Fibroblast of skin of left biceps (primary cell): Measurements from ENCODE around the gene MYCBP.

ENCODE experiments used
- DNase-seq, 2 experiments: peaks; one replicate each; pipeline ENCODE4 v3.0.0-alpha.2; 2013; ENCODE audit warnings: low read depth in 2 of 2

MYCBP gene

GRCh38 chr1:38820860-38821259 lies 52.3 kb downstream of the MYCBP start:
- DNase-seq: no peak

GRCh38 chr1:38819516-38819915 lies 53.6 kb downstream of the MYCBP start:
- no peak for DNase-seq

GRCh38 chr1:38819040-38819439 lies 54.1 kb downstream of the MYCBP start:
- DNase-seq: no peak

DNA sequence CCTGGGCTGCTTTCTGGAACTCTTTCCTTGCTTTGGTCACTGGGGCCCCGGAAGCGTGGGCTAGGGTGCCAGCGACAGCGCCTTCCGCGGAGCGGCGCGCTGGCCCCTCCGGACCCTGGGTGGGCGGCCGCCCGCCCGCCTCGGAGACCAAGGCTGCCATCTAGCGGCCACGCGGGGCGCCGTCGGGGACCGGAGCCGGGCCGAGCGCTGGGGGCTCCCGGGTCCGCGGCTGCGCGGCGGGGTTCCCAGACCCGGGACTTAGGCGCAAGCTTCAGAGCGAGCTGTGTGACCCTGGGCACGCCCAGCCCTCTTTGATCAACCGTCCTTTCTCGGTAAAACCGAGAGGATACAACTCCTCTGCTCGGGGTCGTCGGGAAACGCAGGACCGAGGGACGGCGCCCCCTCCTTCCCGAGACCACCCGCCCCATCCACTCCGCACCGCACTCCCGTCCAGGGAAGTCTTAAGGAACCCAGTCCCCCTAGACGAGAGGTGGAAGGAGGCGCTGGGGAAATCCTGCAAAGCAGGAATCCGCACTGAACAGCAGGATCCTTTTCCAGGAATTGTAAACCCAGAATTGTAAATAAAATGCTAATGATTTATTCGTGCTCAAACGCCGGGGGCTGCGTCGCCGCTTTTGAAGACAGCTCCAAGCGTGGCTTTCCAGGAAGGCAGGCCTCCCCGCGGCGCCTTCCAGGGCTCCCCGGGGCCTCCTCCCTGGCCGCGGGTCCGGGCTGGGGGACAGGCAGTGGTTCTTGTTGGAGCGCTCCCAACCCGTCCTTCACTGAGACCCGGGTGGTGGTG lies 54.8 kb downstream of the MYCBP start:
- no peak for DNase-seq

GRCh38 chr1:38817267-38818174 lies 55.6 kb downstream of the MYCBP start:
- DNase-seq: no peak

GRCh38 chr1:38815903-38816627 lies 57.1 kb downstream of the MYCBP start:
- no peak for DNase-seq

GRCh38 chr1:38814984-38815464 lies 58.1 kb downstream of the MYCBP start:
- DNase-seq: no peak

DNA sequence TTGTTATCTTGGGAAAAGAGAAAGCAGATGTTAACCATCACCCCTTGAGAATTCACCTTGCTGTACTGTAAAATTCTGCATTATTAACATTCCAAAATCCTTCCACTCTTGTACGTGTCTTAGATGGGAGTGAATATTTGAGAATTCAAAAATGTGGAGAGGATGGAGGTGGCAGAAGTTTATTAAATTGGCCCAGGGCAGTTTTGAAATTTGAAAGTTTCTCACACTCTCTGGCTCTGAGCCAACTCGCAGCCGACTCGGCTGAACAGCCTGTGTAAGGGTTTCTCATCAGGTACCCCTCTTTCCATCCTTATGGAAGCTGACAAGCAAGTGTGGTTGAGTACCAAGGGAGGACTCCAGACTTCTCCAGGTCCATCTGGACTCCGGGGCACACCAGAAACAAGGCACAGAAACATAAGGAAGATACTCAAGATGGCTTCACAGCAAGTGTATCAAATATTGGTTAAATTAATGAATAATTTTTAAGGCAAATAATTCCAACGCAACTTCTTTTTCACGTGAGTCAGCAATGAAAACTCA lies 58.6 kb downstream of the MYCBP start:
- no peak for DNase-seq

DNA sequence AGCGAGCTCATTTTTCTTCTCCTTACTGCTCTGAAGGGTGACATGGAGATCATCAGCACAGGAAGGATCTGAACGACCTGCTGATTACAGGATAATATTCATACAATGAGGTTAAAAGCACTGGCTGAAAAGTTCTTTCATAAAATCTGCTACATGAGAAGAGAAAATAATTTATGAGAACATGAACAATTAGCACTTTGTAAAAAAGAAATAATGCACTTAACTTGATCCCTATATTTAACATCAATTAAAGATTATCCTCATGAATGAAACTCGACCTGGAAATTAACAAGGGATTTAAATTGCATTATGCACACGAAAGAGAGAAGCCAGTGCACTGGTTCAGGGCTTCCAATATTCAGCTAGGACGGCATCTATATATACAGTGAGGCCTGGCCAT lies 60.2 kb downstream of the MYCBP start:
- DNase-seq: no peak
